K562 (cell line): Measurements from ENCODE around the gene ISYNA1. TPM values are rescaled to one million over a fixed set of nuclear protein-coding genes. Genes with fewer than 3 reads are reported as not detected.

ENCODE experiments used
- ATAC-seq: fragments of 200-7000 bp; cut with Tn5 transposase; 3 replicates; pipeline ENCODE4 v1.9.1; 2020; ENCODE audit warnings: moderate library complexity
- BruUV-seq: library from RNA; stranded (reverse); fragments of 400-500 nt; replicated peaks from 2 replicates; lab custom pipeline; 2021; lab: Mats Ljungman, UMichigan
- CTCF ChIA-PET: fragments of 300-600 bp; formaldehyde crosslinking; extraction: SDS; loops from one replicate; lab custom pipeline; 2021; ENCODE audit warnings: low intra/inter-chr PET ratio; lab: Yijun Ruan, JAX
- POLR2A ChIA-PET: fragments of 300-600, 350-650 bp; sonication (Branson Sonifier 250); formaldehyde crosslinking; extraction: SDS; loops from one replicate; lab custom pipeline; 2021; ENCODE audit warnings: antibody characterized with exemption, inconsistent platforms; lab: Yijun Ruan, JAX
- DNase-seq, 4 experiments: peaks; one replicate each; pipeline versions ENCODE4 v3.0.0 to v3.0.0-alpha.2; 2011 to 2018; ENCODE audit warnings: low spot score in 3 of 4, mixed read lengths in 3 of 4; ENCODE audit errors: extremely low read depth in 1 of 4
- FAIRE-seq: peaks from 2 replicates; lab custom pipeline; 2011; peaks lifted over from hg19 to GRCh38; lab: Jason Lieb, UNC
- H2AFZ ChIP-seq: 2 replicates; pipeline ENCODE4 v1.6.0; 2011; ENCODE audit warnings: low read depth, low read length, control low read depth, inconsistent platforms
- H3K27ac ChIP-seq: fragments of 200-600 bp; 3 replicates; pipeline ENCODE4 v1.8.0; 2011; ENCODE audit warnings: low read depth, mild to moderate bottlenecking, control low read depth, inconsistent platforms, low read length, moderate library complexity, mixed read lengths; ENCODE audit errors: extremely low read depth
- H3K27me3 ChIP-seq, 2 experiments: fragments of 300-600 bp in 1 of 2; 2 replicates in 1 of 2; 3 replicates in 1 of 2; pipeline versions ENCODE4 v1.6.0 to v1.8.0; 2011; ENCODE audit warnings: inconsistent platforms in 2 of 2, low read length in 2 of 2, mild to moderate bottlenecking in 1 of 2, mixed read lengths in 1 of 2, moderate library complexity in 1 of 2; ENCODE audit not compliant: control insufficient read depth in 2 of 2, insufficient read depth in 2 of 2
- H3K36me3 ChIP-seq: fragments of 300-600 bp; 3 replicates; pipeline ENCODE4 v1.8.0; 2011; ENCODE audit warnings: mild to moderate bottlenecking, low read length, inconsistent platforms; ENCODE audit not compliant: control insufficient read depth, insufficient read depth
- H3K4me1 ChIP-seq, 2 experiments: fragments of 200-600 bp in 1 of 2; replicated peaks in 1 of 2; 2 replicates in 1 of 2; 3 replicates in 1 of 2; pipeline versions ENCODE4 v1.5.1 to v1.8.0; 2011; ENCODE audit warnings: inconsistent platforms in 2 of 2, low read length in 2 of 2, mild to moderate bottlenecking in 1 of 2, mixed read lengths in 1 of 2, moderate library complexity in 1 of 2; ENCODE audit not compliant: control insufficient read depth in 2 of 2, insufficient read depth in 2 of 2
- H3K4me2 ChIP-seq: 2 replicates; pipeline ENCODE4 v1.6.1; 2011; ENCODE audit warnings: low read length, control low read depth, inconsistent platforms, mixed read lengths; ENCODE audit not compliant: insufficient read depth
- H3K4me3 ChIP-seq: fragments of 200-600 bp; sonication (generic), shearing (Covaris generic); 2 replicates; pipeline ENCODE4 v1.5.1; 2016; ENCODE audit warnings: control low read depth, inconsistent platforms
- H3K79me2 ChIP-seq: fragments of 200-600 bp; 3 replicates; pipeline ENCODE4 v1.8.0; 2011; ENCODE audit warnings: low read length, inconsistent platforms; ENCODE audit not compliant: control insufficient read depth, insufficient read depth
- H3K9ac ChIP-seq, 2 experiments: 2 replicates each; pipeline versions ENCODE4 v1.6.0 to v1.6.1; 2011; ENCODE audit warnings: low read depth in 2 of 2, low read length in 2 of 2, control low read depth in 1 of 2, inconsistent platforms in 1 of 2, mild to moderate bottlenecking in 1 of 2, mixed read lengths in 1 of 2; ENCODE audit not compliant: insufficient read depth in 1 of 2
- H3K9me1 ChIP-seq: one replicate; pipeline ENCODE4 v1.6.0; 2011; ENCODE audit warnings: inconsistent platforms, mild to moderate bottlenecking, low read length, moderate library complexity; ENCODE audit not compliant: control insufficient read depth, insufficient read depth
- H3K9me3 ChIP-seq: replicated peaks from 2 replicates; pipeline ENCODE4 v1.5.1; 2011; ENCODE audit warnings: low read depth, low read length, inconsistent platforms; ENCODE audit not compliant: control insufficient read depth, insufficient read depth
- H4K20me1 ChIP-seq: replicated peaks from 2 replicates; pipeline ENCODE4 v1.6.1; 2011; ENCODE audit warnings: low read length, inconsistent platforms, mixed read lengths; ENCODE audit not compliant: control insufficient read depth, insufficient read depth
- FOSL1 ChIP-seq: fragments of 200-800 bp; sonication (Bioruptor generic); conservative IDR thresholded peaks from 2 replicates; pipeline ENCODE4 v1.6.1; 2016; ENCODE audit warnings: missing genetic modification characterization, missing compliant biosample characterization
- L3MBTL2 ChIP-seq: fragments of 450-650 bp; IDR thresholded peaks from 2 replicates; pipeline ENCODE4 v1.6.1; 2016; ENCODE audit warnings: mild to moderate bottlenecking, moderate library complexity
- POLR2B ChIP-seq: fragments of 450-650 bp; IDR thresholded peaks from 2 replicates; pipeline ENCODE4 v1.6.1; 2018; ENCODE audit warnings: low read depth; ENCODE audit not compliant: partially characterized antibody
- PPARD ChIP-seq: fragments of 250-450 bp; sonication (Bioruptor Pico); IDR thresholded peaks from 2 replicates; pipeline ENCODE4 v1.8.0; 2022; ENCODE audit warnings: inconsistent platforms, mild to moderate bottlenecking, moderate library complexity
- ZNF408 ChIP-seq: fragments of 250-450 bp; sonication (Bioruptor Pico); IDR thresholded peaks from 2 replicates; pipeline ENCODE4 v1.4.0; 2020; ENCODE audit warnings: low read depth, mild to moderate bottlenecking, moderate library complexity
- ZNF592 ChIP-seq: fragments of 450-650 bp; IDR thresholded peaks from 2 replicates; pipeline ENCODE4 v1.6.1; 2017; ENCODE audit warnings: antibody characterized with exemption, mild to moderate bottlenecking
- WGBS: fragments of 100-300 bp; shearing (Covaris generic); methylation state at CpG from one replicate; pipeline ENCODE4 v1.1.6; 2016; ENCODE audit warnings: low coverage, mixed read lengths; ENCODE audit not compliant: insufficient coverage; ENCODE audit errors: missing lambda C conversion rate; 5-methylcytosine and 5-hydroxymethylcytosine counted together
- in situ Hi-C: fragments of 300-500 bp; cut with MboI; formaldehyde crosslinking; loops from 4 replicates; pipeline ENCODE4 v1.15.0; 2018; ENCODE audit warnings: inconsistent platforms, mixed read lengths
- intact Hi-C: fragments of 100-400 bp; cut with micrococcal nuclease; formaldehyde crosslinking; loops from 2 replicates; pipeline ENCODE4 v1.14.2; 2022
- polyA plus RNA-seq, 8 experiments: library from polyadenylated mRNA; depleted of rRNA in 4 of 8; stranded (reverse) in 5 of 8; unstranded in 3 of 8; fragments of >200 nt; fragmentation: Nextera tagmentation in 2 of 8; fragmentation: Illumina TruSeq in 1 of 8; extraction: Ambion mirVana in 2 of 8; extraction: Trizol in 1 of 8; gene quantifications; 2 replicates each; pipeline versions ENCODE4 v1.2.1 to v1.2.3, GENCODE V29; 2011 to 2014; ENCODE audit warnings: inconsistent platforms in 1 of 8, missing spikeins in 1 of 8
- total RNA-seq, 7 experiments: library from RNA; depleted of rRNA in 6 of 7; stranded (reverse); fragments of >200 nt in 6 of 7; fragmentation: Illumina TruSeq in 2 of 7; extraction: Trizol in 2 of 7; gene quantifications; 2 replicates each; pipeline versions ENCODE4 v1.2.1 to v1.2.3, GENCODE V29; 2011 to 2021; ENCODE audit warnings: low replicate concordance in 1 of 7
- TF ChIP-seq, protein P1 (sequence below): IDR thresholded peaks from 3 replicates; pipeline ENCODE4 v1.6.1; 2011; ENCODE audit warnings: borderline replicate concordance, mild to moderate bottlenecking, moderate library complexity; ENCODE audit not compliant: insufficient read length; ENCODE audit errors: extremely low read depth
- TF ChIP-seq, protein P2 (sequence below): IDR thresholded peaks from 2 replicates; pipeline ENCODE4 v1.6.1; 2011; ENCODE audit not compliant: insufficient read length; ENCODE audit errors: extremely low read depth

ISYNA1 gene
- total and polyA plus RNA-seq, 9 of the 15 experiments (the other 6 are each of a cell fraction or from before 2014, with no cell fraction given): 21.8 to 460 (median 93.2) TPM

DNA sequence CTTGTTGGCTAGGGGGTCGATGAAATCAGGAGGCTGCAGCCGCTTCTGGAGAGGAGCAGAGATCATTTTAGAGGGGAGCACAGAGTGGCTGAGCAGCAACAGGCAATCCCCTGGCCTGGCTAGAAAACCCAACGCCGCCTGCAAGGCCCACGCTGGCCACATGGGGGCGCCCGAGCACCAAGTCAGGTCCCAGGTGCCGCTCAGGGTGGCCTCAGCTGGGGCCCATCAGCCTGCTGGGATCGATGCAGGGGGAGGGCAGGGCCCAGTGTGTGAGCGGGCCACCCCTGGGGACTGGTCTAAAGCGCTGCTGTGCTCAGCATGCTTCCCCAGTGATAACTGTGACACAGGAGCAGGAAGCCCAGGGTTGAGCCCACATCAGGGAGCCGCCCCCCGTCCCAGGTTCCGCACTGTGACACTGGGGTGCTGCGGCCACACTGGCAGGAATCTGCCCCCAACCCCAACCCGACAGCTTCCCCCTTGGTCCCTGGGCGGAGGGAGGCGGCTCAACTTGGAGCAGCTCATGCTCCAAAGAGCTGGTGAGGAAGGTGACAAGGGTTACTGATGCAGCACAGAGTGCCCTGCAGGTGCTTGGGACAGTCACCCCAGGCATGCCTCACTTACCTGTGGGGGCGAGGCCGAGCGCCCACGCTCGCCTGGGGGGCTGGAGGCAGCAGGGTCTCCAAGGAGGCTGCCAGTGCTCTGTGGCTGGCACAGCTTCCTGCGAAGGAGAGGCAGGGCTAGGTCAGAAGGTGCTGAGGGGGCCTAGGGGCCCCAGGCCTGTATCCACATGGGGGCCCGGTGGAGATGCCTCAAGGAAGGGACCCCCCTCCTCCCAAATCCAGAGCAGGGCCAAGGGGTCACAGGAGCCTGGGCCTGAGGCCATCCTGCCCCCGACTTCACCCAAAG, 13.3 kb upstream of the ISYNA1 start:
- Histone ChIP-seq H4K20me1 (no peaks in the 10 kb centered on the region), H3K27me3 (no peaks in the 10 kb centered on the region), H3K79me2 (no peaks in the 10 kb centered on the region), H3K9me1 (peaks cover 3% of the 10 kb centered on the region), H3K9me3 (no peaks in the 10 kb centered on the region), H3K4me2 (no peak overlapping the region), H3K27ac (no peak overlapping the region), H3K4me1 (peaks cover 0 to 38% of the 10 kb centered on the region in 2 experiments; a peak in 2 of 5 replicates), H3K4me3 (no peak overlapping the region), H3K9ac (peak overlapping the region in 1 of 2 experiments; percentile 68; a peak in 2 of 4 replicates), H2AFZ (no peak overlapping the region), H3K36me3 (peaks cover 73% of the 10 kb centered on the region; the same call in 2 of the 3 replicates)
- FAIRE-seq: peak; percentile 86
- ChIA-PET CTCF (interaction anchor here (0.6 to 1.1 kb wide), 5 partner anchors 10 to 416 kb away, joined by 3 to 4 read pairs (median 3); no protein-coding TSS in a partner anchor), POLR2A (interaction anchor here (0.5 to 0.8 kb wide), 3 partner anchors 27 to 396 kb away, joined by 3 to 5 read pairs (median 4); no protein-coding TSS in a partner anchor)
- ATAC-seq: peak; percentile 97
- intact Hi-C loops: no loop called here
- DNase-seq: peak; percentile 81 to 91 (median 86)
- BruUV-seq: no TSS peak
- in situ Hi-C loops: loop anchor here (5.0 kb wide), 1 partner anchor 411 kb away; no protein-coding TSS in a partner anchor
- 38% methylated on average over 22 of the region's 26 CpGs for WGBS
- TF ChIP-seq POLR2B (no peak), ZNF592 (no peak), ZNF408 (no peak), L3MBTL2 (no peak), FOSL1 (tag) (no peak), PPARD (CRISPR knock-in tag) (no peak)
- TF ChIP-seq, protein P1, sequence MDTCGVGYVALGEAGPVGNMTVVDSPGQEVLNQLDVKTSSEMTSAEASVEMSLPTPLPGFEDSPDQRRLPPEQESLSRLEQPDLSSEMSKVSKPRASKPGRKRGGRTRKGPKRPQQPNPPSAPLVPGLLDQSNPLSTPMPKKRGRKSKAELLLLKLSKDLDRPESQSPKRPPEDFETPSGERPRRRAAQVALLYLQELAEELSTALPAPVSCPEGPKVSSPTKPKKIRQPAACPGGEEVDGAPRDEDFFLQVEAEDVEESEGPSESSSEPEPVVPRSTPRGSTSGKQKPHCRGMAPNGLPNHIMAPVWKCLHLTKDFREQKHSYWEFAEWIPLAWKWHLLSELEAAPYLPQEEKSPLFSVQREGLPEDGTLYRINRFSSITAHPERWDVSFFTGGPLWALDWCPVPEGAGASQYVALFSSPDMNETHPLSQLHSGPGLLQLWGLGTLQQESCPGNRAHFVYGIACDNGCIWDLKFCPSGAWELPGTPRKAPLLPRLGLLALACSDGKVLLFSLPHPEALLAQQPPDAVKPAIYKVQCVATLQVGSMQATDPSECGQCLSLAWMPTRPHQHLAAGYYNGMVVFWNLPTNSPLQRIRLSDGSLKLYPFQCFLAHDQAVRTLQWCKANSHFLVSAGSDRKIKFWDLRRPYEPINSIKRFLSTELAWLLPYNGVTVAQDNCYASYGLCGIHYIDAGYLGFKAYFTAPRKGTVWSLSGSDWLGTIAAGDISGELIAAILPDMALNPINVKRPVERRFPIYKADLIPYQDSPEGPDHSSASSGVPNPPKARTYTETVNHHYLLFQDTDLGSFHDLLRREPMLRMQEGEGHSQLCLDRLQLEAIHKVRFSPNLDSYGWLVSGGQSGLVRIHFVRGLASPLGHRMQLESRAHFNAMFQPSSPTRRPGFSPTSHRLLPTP: no peak
- TF ChIP-seq, protein P2, sequence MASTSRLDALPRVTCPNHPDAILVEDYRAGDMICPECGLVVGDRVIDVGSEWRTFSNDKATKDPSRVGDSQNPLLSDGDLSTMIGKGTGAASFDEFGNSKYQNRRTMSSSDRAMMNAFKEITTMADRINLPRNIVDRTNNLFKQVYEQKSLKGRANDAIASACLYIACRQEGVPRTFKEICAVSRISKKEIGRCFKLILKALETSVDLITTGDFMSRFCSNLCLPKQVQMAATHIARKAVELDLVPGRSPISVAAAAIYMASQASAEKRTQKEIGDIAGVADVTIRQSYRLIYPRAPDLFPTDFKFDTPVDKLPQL: no peak
